GM23338 (cell line): ENCODE results near the gene GRIA2. TPM values are rescaled to one million over a fixed set of nuclear protein-coding genes. Genes with fewer than 3 reads are reported as not detected.

Source experiments
- ATAC-seq: fragments of 200-7000 bp; cut with Tn5 transposase; 3 replicates; pipeline ENCODE4 v1.9.1; 2020
- DNase-seq: peaks from one replicate; pipeline ENCODE4 v3.0.0-alpha.2; 2015; ENCODE audit warnings: low spot score
- H2AFZ ChIP-seq: fragments of 200-600 bp; sonication (generic); 2 replicates; pipeline ENCODE4 v1.8.0; 2016; ENCODE audit warnings: antibody characterized with exemption, mild to moderate bottlenecking, moderate library complexity
- H3F3A ChIP-seq: fragments of 200-600 bp; sonication (generic); replicated peaks from 2 replicates; pipeline ENCODE4 v1.8.0; 2017; ENCODE audit warnings: antibody characterized with exemption, mixed run types, low read depth
- H3K27ac ChIP-seq: fragments of 200-600 bp; sonication (generic); 2 replicates; pipeline ENCODE4 v1.6.1; 2016; ENCODE audit warnings: low read depth
- H3K27me3 ChIP-seq: fragments of 200-600 bp; sonication (generic); 2 replicates; pipeline ENCODE4 v1.8.0; 2016; ENCODE audit warnings: mild to moderate bottlenecking, mixed run types, moderate library complexity; ENCODE audit not compliant: insufficient read depth
- H3K36me3 ChIP-seq: fragments of 200-600 bp; sonication (generic); 2 replicates; pipeline ENCODE4 v1.8.0; 2016; ENCODE audit warnings: mild to moderate bottlenecking; ENCODE audit not compliant: insufficient read depth
- H3K4me1 ChIP-seq: fragments of 200-600 bp; sonication (generic); 2 replicates; pipeline ENCODE4 v1.8.0; 2016; ENCODE audit warnings: mild to moderate bottlenecking, moderate library complexity; ENCODE audit not compliant: insufficient read depth
- H3K4me2 ChIP-seq: fragments of 200-600 bp; sonication (generic); 2 replicates; pipeline ENCODE4 v1.7.1; 2017; ENCODE audit warnings: mixed run types
- H3K4me3 ChIP-seq: fragments of 200-600 bp; sonication (generic); 2 replicates; pipeline ENCODE4 v1.6.1; 2016; ENCODE audit warnings: mixed run types
- H3K79me2 ChIP-seq: fragments of 200-600 bp; sonication (generic); replicated peaks from 2 replicates; pipeline ENCODE4 v1.8.0; 2017; ENCODE audit warnings: mild to moderate bottlenecking; ENCODE audit not compliant: insufficient read depth
- H3K9me2 ChIP-seq: fragments of 200-600 bp; sonication (generic); 2 replicates; pipeline ENCODE4 v1.8.0; 2017; ENCODE audit not compliant: insufficient read depth
- H4K20me1 ChIP-seq: fragments of 200-600 bp; sonication (generic); replicated peaks from 2 replicates; pipeline ENCODE4 v1.8.0; 2017; ENCODE audit warnings: mild to moderate bottlenecking; ENCODE audit not compliant: insufficient read depth
- H3K27ac Mint-ChIP-seq: 2 replicates; pipeline ENCODE4 v1.8.0; 2020; ENCODE audit warnings: inconsistent platforms, mild to moderate bottlenecking, moderate library complexity, mixed read lengths
- H3K27me3 Mint-ChIP-seq: 3 replicates; pipeline ENCODE4 v1.8.0; 2022; ENCODE audit warnings: low read depth, mild to moderate bottlenecking, moderate library complexity, mixed read lengths, inconsistent platforms; ENCODE audit not compliant: insufficient read depth, poor library complexity
- H3K36me3 Mint-ChIP-seq: 3 replicates; pipeline ENCODE4 v1.8.0; 2021; ENCODE audit warnings: low read depth, mild to moderate bottlenecking, inconsistent platforms, moderate library complexity, mixed read lengths
- H3K4me1 Mint-ChIP-seq: 3 replicates; pipeline ENCODE4 v1.8.0; 2020; ENCODE audit warnings: mild to moderate bottlenecking, inconsistent platforms, mixed read lengths
- H3K4me3 Mint-ChIP-seq: 3 replicates; pipeline ENCODE4 v1.8.0; 2021; ENCODE audit warnings: moderate library complexity, mild to moderate bottlenecking, inconsistent platforms, mixed read lengths
- H3K9me3 Mint-ChIP-seq: 3 replicates; pipeline ENCODE4 v1.8.0; 2020; ENCODE audit warnings: moderate library complexity, mild to moderate bottlenecking, inconsistent platforms, mixed read lengths
- CREB1 ChIP-seq: fragments of 250-450 bp; sonication (Bioruptor Pico); IDR thresholded peaks from 2 replicates; pipeline ENCODE4 v1.5.0; 2020; ENCODE audit warnings: low read depth, mild to moderate bottlenecking, moderate library complexity
- CTCF ChIP-seq, 2 experiments: fragments of 200-600 bp in 1 of 2; sonication (generic) in 1 of 2; conservative IDR thresholded peaks; 2 replicates each; pipeline versions ENCODE4 v1.5.1 to v1.6.1; 2016 to 2017; ENCODE audit warnings: antibody characterized with exemption in 2 of 2, low read depth in 2 of 2, mild to moderate bottlenecking in 2 of 2, moderate library complexity in 1 of 2
- ETS1 ChIP-seq: IDR thresholded peaks from 2 replicates; pipeline ENCODE4 v1.6.1; 2016; ENCODE audit warnings: antibody characterized with exemption
- EZH2 ChIP-seq: fragments of 200-600 bp; sonication (generic); IDR thresholded peaks from one replicate; pipeline ENCODE4 v1.8.0; 2017; ENCODE audit warnings: antibody characterized with exemption, mild to moderate bottlenecking, low read depth; ENCODE audit not compliant: unreplicated experiment
- EZH2phosphoT487 ChIP-seq: fragments of 200-600 bp; sonication (generic); IDR thresholded peaks from one replicate; pipeline ENCODE4 v1.8.1; 2018; ENCODE audit warnings: antibody characterized with exemption; ENCODE audit not compliant: unreplicated experiment
- JUNB ChIP-seq: IDR thresholded peaks from one replicate; pipeline ENCODE4 v1.6.1; 2016; ENCODE audit warnings: antibody characterized with exemption; ENCODE audit not compliant: unreplicated experiment
- NANOG ChIP-seq: IDR thresholded peaks from 2 replicates; pipeline ENCODE4 v1.6.1; 2016; ENCODE audit warnings: antibody characterized with exemption, borderline replicate concordance
- POLR2AphosphoS5 ChIP-seq: IDR thresholded peaks from 2 replicates; pipeline ENCODE4 v1.6.1; 2016; ENCODE audit warnings: antibody characterized with exemption, low read depth
- REST ChIP-seq: IDR thresholded peaks from one replicate; pipeline ENCODE4 v1.6.1; 2018; ENCODE audit warnings: antibody characterized with exemption; ENCODE audit not compliant: unreplicated experiment
- STAT1 ChIP-seq: IDR thresholded peaks from one replicate; pipeline ENCODE4 v1.6.1; 2016; ENCODE audit warnings: antibody characterized with exemption; ENCODE audit not compliant: unreplicated experiment
- ZNF114 ChIP-seq: fragments of 250-450 bp; sonication (Bioruptor Pico); IDR thresholded peaks from 2 replicates; pipeline ENCODE4 v1.5.0; 2020; ENCODE audit warnings: mild to moderate bottlenecking, moderate library complexity
- ZNF331 ChIP-seq: fragments of 250-450 bp; sonication (Bioruptor Pico); IDR thresholded peaks from 2 replicates; pipeline ENCODE4 v1.5.0; 2020; ENCODE audit warnings: low read depth, mild to moderate bottlenecking, moderate library complexity
- ZNF462 ChIP-seq: fragments of 250-450 bp; sonication (Bioruptor Pico); IDR thresholded peaks from 2 replicates; pipeline ENCODE4 v1.5.0; 2020; ENCODE audit warnings: mild to moderate bottlenecking, moderate library complexity
- polyA plus RNA-seq: library from polyadenylated mRNA; unstranded; fragments of >200 nt; fragmentation: Nextera tagmentation; extraction: Ambion mirVana; gene quantifications from 2 replicates; pipeline ENCODE4 v1.2.1, GENCODE V29; 2016
- total RNA-seq: library from RNA; depleted of rRNA; stranded (reverse); fragments of >200 nt; shearing (Covaris generic); gene quantifications from 2 replicates; pipeline ENCODE4 v1.2.3, GENCODE V29; 2014

The GRIA2 gene
- total and polyA plus RNA-seq, 2 experiments from 2014 or later = not detected

- no peaks in the 10 kb centered on the region for H3K36me3 Mint-ChIP-seq
- H3K9me2 ChIP-seq = peaks cover 3% of the 10 kb centered on the region
- H3K9me3 Mint-ChIP-seq = peaks cover 6% of the 10 kb centered on the region; the same call in 2 of the 3 replicates
- H3K4me1 ChIP-seq = no peaks in the 10 kb centered on the region
- no peaks in the 10 kb centered on the region for H3F3A ChIP-seq
- H3K4me1 Mint-ChIP-seq = peaks cover 6% of the 10 kb centered on the region; the same call in 2 of the 3 replicates
- H3K4me3 ChIP-seq = no peak overlapping the region
- H3K27me3 Mint-ChIP-seq = peaks cover 7% of the 10 kb centered on the region
- H3K79me2 ChIP-seq = no peaks in the 10 kb centered on the region
- H3K27me3 ChIP-seq = no peaks in the 10 kb centered on the region
- TF ChIP-seq ZNF114 (CRISPR knock-in tag) = no peak
- no peak for TF ChIP-seq CREB1 (CRISPR knock-in tag)
- TF ChIP-seq NANOG = no peak
- no peak for TF ChIP-seq POLR2AphosphoS5
- no peak for TF ChIP-seq REST
- no peak for TF ChIP-seq CTCF (conservative IDR thresholded peaks at IDR 0.05; ENCODE audit: low read depth in 2 of 2)
- TF ChIP-seq ETS1 = no peak
- no peak for TF ChIP-seq JUNB
- no peak for TF ChIP-seq EZH2phosphoT487
- no peak for TF ChIP-seq ZNF331 (CRISPR knock-in tag)
- TF ChIP-seq STAT1 = no peak
- TF ChIP-seq EZH2 = no peak
- no peak for TF ChIP-seq ZNF462 (CRISPR knock-in tag)
- H3K36me3 ChIP-seq = no peaks in the 10 kb centered on the region
- H3K4me2 ChIP-seq = no peak overlapping the region
- ATAC-seq = no peak
- H3K4me3 Mint-ChIP-seq = no peak overlapping the region
- H2AFZ ChIP-seq = no peak overlapping the region
- H4K20me1 ChIP-seq = no peaks in the 10 kb centered on the region
- H3K27ac ChIP-seq = no peak overlapping the region
- DNase-seq = no peak
- no peak overlapping the region for H3K27ac Mint-ChIP-seq
These were observed 50.0 kb downstream of the GRIA2 start for GRCh38 chr4:157270552-157270951.
